ENCODE measurements around the gene CXCL3.

GRCh38 chr4:74012130-74012529 is 26.4 kb downstream of the CXCL3 start:
- TF ChIP-seq POLR2A (IDR thresholded peaks at IDR 0.05) (no peak), POLR2AphosphoS5 (IDR thresholded peaks at IDR 0.05) (no peak)
- TF ChIP-seq, protein P1, sequence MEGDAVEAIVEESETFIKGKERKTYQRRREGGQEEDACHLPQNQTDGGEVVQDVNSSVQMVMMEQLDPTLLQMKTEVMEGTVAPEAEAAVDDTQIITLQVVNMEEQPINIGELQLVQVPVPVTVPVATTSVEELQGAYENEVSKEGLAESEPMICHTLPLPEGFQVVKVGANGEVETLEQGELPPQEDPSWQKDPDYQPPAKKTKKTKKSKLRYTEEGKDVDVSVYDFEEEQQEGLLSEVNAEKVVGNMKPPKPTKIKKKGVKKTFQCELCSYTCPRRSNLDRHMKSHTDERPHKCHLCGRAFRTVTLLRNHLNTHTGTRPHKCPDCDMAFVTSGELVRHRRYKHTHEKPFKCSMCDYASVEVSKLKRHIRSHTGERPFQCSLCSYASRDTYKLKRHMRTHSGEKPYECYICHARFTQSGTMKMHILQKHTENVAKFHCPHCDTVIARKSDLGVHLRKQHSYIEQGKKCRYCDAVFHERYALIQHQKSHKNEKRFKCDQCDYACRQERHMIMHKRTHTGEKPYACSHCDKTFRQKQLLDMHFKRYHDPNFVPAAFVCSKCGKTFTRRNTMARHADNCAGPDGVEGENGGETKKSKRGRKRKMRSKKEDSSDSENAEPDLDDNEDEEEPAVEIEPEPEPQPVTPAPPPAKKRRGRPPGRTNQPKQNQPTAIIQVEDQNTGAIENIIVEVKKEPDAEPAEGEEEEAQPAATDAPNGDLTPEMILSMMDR (IDR thresholded peaks at IDR 0.05), result no peak
